ENCODE results near the gene PLA2G3. TPM values are rescaled to one million over a fixed set of nuclear protein-coding genes. Genes with fewer than 3 reads are reported as not detected.

The PLA2G3 gene
- total RNA-seq, 2 experiments from 2014 or later: not detected

GRCh38 chr22:31153357-31153756 lies 13.0 kb upstream of the PLA2G3 start:
- TF ChIP-seq, protein P1, sequence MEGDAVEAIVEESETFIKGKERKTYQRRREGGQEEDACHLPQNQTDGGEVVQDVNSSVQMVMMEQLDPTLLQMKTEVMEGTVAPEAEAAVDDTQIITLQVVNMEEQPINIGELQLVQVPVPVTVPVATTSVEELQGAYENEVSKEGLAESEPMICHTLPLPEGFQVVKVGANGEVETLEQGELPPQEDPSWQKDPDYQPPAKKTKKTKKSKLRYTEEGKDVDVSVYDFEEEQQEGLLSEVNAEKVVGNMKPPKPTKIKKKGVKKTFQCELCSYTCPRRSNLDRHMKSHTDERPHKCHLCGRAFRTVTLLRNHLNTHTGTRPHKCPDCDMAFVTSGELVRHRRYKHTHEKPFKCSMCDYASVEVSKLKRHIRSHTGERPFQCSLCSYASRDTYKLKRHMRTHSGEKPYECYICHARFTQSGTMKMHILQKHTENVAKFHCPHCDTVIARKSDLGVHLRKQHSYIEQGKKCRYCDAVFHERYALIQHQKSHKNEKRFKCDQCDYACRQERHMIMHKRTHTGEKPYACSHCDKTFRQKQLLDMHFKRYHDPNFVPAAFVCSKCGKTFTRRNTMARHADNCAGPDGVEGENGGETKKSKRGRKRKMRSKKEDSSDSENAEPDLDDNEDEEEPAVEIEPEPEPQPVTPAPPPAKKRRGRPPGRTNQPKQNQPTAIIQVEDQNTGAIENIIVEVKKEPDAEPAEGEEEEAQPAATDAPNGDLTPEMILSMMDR (IDR thresholded peaks at IDR 0.05): no peak
- CTCF ChIA-PET: no interaction called here
- Mint-ChIP-seq H3K36me3 (ENCODE audit: low read depth) (no peaks in the 10 kb centered on the region), H3K27ac (no peak overlapping the region), H3K27me3 (no peaks in the 10 kb centered on the region), H3K4me1 (ENCODE audit: low read depth) (no peaks in the 10 kb centered on the region), H3K9me3 (no peaks in the 10 kb centered on the region), H3K4me3 (no peak overlapping the region)
- no peaks in the 10 kb centered on the region for H3K4me1 ChIP-seq (ENCODE audit: insufficient read depth, low read length)
- H3K27ac ChIP-seq (ENCODE audit: low read depth in 1 of 2, low read length in 2 of 2): no peak overlapping the region
- DNase-seq (peak in 1 of 14 experiments; percentile 1), ATAC-seq (ENCODE audit: poor library complexity) (no peak)
- POLR2A ChIA-PET: no interaction called here
- H3K27me3 ChIP-seq (ENCODE audit: control insufficient read depth in 1 of 2, insufficient read depth in 2 of 2, low read length in 2 of 2): peaks cover 0 to 4% of the 10 kb centered on the region in 2 experiments
- H3K9me3 ChIP-seq (ENCODE audit: control insufficient read depth in 1 of 2, insufficient read depth in 1 of 2, low read length in 2 of 2): no peaks in the 10 kb centered on the region
- H3K36me3 ChIP-seq (ENCODE audit: insufficient read depth, low read length): no peaks in the 10 kb centered on the region
- intact Hi-C loops (cut with DNase I, micrococcal nuclease): loop anchor here in 1 of 2 experiments (10.0 kb wide), 1 partner anchor 209 kb away; no protein-coding TSS in a partner anchor
- H3K4me3 ChIP-seq (ENCODE audit: low read length): no peak overlapping the region

- DNase-seq (no peak), ATAC-seq (ENCODE audit: poor library complexity) (no peak)
- no peaks in the 10 kb centered on the region for H3K4me1 Mint-ChIP-seq (ENCODE audit: low read depth)
- TF ChIP-seq, protein P1 (IDR thresholded peaks at IDR 0.05): no peak
- peaks cover 0 to 4% of the 10 kb centered on the region in 2 experiments for H3K27me3 ChIP-seq (ENCODE audit: control insufficient read depth in 1 of 2, insufficient read depth in 2 of 2, low read length in 2 of 2)
- POLR2A ChIA-PET: no interaction called here
- H3K27me3 Mint-ChIP-seq: no peaks in the 10 kb centered on the region
- peaks cover 2% of the 10 kb centered on the region for H3K9me3 Mint-ChIP-seq
- no peak overlapping the region for H3K27ac Mint-ChIP-seq
- CTCF ChIA-PET: no interaction called here
- H3K36me3 Mint-ChIP-seq (ENCODE audit: low read depth): no peaks in the 10 kb centered on the region
- no peak overlapping the region for H3K4me3 Mint-ChIP-seq
- no peak overlapping the region for H3K27ac ChIP-seq (ENCODE audit: low read depth in 1 of 2, low read length in 2 of 2)
- H3K4me3 ChIP-seq (ENCODE audit: low read length): no peak overlapping the region
- H3K9me3 ChIP-seq (ENCODE audit: control insufficient read depth in 1 of 2, insufficient read depth in 1 of 2, low read length in 2 of 2): peaks cover 0 to 6% of the 10 kb centered on the region in 2 experiments
- no peaks in the 10 kb centered on the region for H3K36me3 ChIP-seq (ENCODE audit: insufficient read depth, low read length)
- intact Hi-C loops (cut with DNase I, micrococcal nuclease): loop anchor here in 1 of 2 experiments (10.0 kb wide), 1 partner anchor 207 kb away; no protein-coding TSS in a partner anchor
- no peaks in the 10 kb centered on the region for H3K4me1 ChIP-seq (ENCODE audit: insufficient read depth, low read length)
Observed at GRCh38 chr22:31151872-31152271, 11.6 kb upstream of the PLA2G3 start.

DNA sequence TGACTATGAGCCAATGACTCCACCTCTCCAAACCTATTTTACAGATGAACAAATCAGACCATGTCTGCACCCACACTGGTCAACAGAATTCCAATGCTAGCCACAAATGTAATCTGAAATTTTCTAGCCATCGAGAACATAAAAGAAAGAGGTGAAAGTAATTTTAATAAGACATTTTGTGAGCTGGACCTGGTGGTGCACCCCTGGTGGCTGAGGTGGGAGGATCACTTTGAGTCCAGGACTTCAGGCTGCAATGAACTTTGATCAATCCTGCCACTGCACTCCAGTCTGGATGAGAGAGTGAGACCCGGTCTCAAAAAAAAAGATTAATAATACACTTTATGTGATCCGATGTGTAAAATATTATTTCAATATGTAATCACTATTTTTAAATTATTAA lies 10.3 kb upstream of the PLA2G3 start:
- Histone ChIP-seq H3K4me3 (ENCODE audit: low read length) (no peak overlapping the region), H3K27ac (ENCODE audit: low read depth in 1 of 2, low read length in 2 of 2) (no peak overlapping the region), H3K36me3 (ENCODE audit: insufficient read depth, low read length) (no peaks in the 10 kb centered on the region), H3K27me3 (ENCODE audit: control insufficient read depth in 1 of 2, insufficient read depth in 2 of 2, low read length in 2 of 2) (peaks cover 0 to 4% of the 10 kb centered on the region in 2 experiments), H3K4me1 (ENCODE audit: insufficient read depth, low read length) (no peaks in the 10 kb centered on the region), H3K9me3 (ENCODE audit: control insufficient read depth in 1 of 2, insufficient read depth in 1 of 2, low read length in 2 of 2) (peaks cover 0 to 9% of the 10 kb centered on the region in 2 experiments)
- POLR2A ChIA-PET: no interaction called here
- TF ChIP-seq, protein P1 (IDR thresholded peaks at IDR 0.05): no peak
- ATAC-seq (ENCODE audit: poor library complexity): no peak
- H3K4me3 Mint-ChIP-seq: no peak overlapping the region
- CTCF ChIA-PET: no interaction called here
- no peak overlapping the region for H3K27ac Mint-ChIP-seq
- peaks cover 2% of the 10 kb centered on the region for H3K9me3 Mint-ChIP-seq
- no peaks in the 10 kb centered on the region for H3K36me3 Mint-ChIP-seq (ENCODE audit: low read depth)
- DNase-seq: peak in 1 of 14 experiments; percentile 2
- no peaks in the 10 kb centered on the region for H3K27me3 Mint-ChIP-seq
- no peaks in the 10 kb centered on the region for H3K4me1 Mint-ChIP-seq (ENCODE audit: low read depth)
- intact Hi-C loops (cut with DNase I, micrococcal nuclease): loop anchor here in 1 of 2 experiments (10.0 kb wide), 1 partner anchor 206 kb away; no protein-coding TSS in a partner anchor
